PC-9 (cell line): Measurements from ENCODE around the gene CHIT1.

Source experiments
- CTCF ChIP-seq: fragments of 200-600 bp; sonication (generic); conservative IDR thresholded peaks from 2 replicates; pipeline ENCODE4 v1.6.1; 2017; ENCODE audit warnings: mixed run types, antibody characterized with exemption, mild to moderate bottlenecking, moderate library complexity
- EZH2 ChIP-seq: fragments of 200-600 bp; sonication (generic); IDR thresholded peaks from 2 replicates; pipeline ENCODE4 v1.8.0; 2017; ENCODE audit warnings: antibody characterized with exemption, low read depth

- TF ChIP-seq CTCF, result no peak
- no peak for TF ChIP-seq EZH2
These were observed 29.5 kb downstream of the CHIT1 start for GRCh38 chr1:203199816-203200571.
